CD4-positive, alpha-beta memory T cell (primary cell): ENCODE data around the gene MATR3. TPM values are rescaled to one million over a fixed set of nuclear protein-coding genes. Genes with fewer than 3 reads are reported as not detected.

Source experiments
- CTCF ChIA-PET: fragments of 350-600 bp; sonication (Branson Sonifier 250); formaldehyde crosslinking; loops from one replicate; lab custom pipeline; 2021; ENCODE audit warnings: inconsistent platforms; ENCODE audit not compliant: partially characterized antibody; lab: Charles Lee
- POLR2A ChIA-PET: fragments of 350-600 bp; sonication (Branson Sonifier 250); formaldehyde crosslinking; loops from one replicate; lab custom pipeline; 2021; ENCODE audit not compliant: partially characterized antibody; lab: Charles Lee
- DNase-seq, 5 donors: peaks; one replicate each; pipeline versions ENCODE4 v3.0.0 to v3.0.0-alpha.2; 2020 to 2022; ENCODE audit warnings: mixed read lengths in 1 of 5
- H3K27ac ChIP-seq: one replicate; pipeline ENCODE4 v1.7.0; 2013; ENCODE audit warnings: low read depth, low read length
- H3K27me3 ChIP-seq: 2 replicates; pipeline ENCODE4 v1.7.0; 2013; ENCODE audit warnings: mild to moderate bottlenecking, low read length, moderate library complexity; ENCODE audit not compliant: insufficient read depth
- H3K36me3 ChIP-seq: 2 replicates; pipeline ENCODE4 v1.7.0; 2013; ENCODE audit warnings: mild to moderate bottlenecking, low read length, moderate library complexity; ENCODE audit not compliant: insufficient read depth
- H3K4me1 ChIP-seq: 2 replicates; pipeline ENCODE4 v1.7.0; 2013; ENCODE audit warnings: mild to moderate bottlenecking, low read length, moderate library complexity; ENCODE audit not compliant: insufficient read depth
- H3K4me3 ChIP-seq, 2 donors: one replicate each; pipeline ENCODE4 v1.7.0; 2013; ENCODE audit warnings: low read length in 2 of 2, mild to moderate bottlenecking in 1 of 2
- H3K9me3 ChIP-seq, 2 donors: one replicate each; pipeline ENCODE4 v1.7.0; 2013; ENCODE audit warnings: low read length in 2 of 2, control low read depth in 1 of 2; ENCODE audit not compliant: control insufficient read depth in 1 of 2
- H3K27ac Mint-ChIP-seq, 7 donors: one replicate each; pipeline ENCODE4 v1.8.0; 2020 to 2021; ENCODE audit warnings: mixed read lengths in 7 of 7, mild to moderate bottlenecking in 6 of 7, inconsistent platforms in 3 of 7, moderate library complexity in 3 of 7
- H3K27me3 Mint-ChIP-seq, 2 donors: one replicate each; pipeline ENCODE4 v1.8.0; 2020 to 2021; ENCODE audit warnings: mixed read lengths in 2 of 2
- H3K36me3 Mint-ChIP-seq, 2 donors: one replicate each; pipeline ENCODE4 v1.8.0; 2020 to 2021; ENCODE audit warnings: mixed read lengths in 2 of 2, inconsistent platforms in 1 of 2, mild to moderate bottlenecking in 1 of 2
- H3K4me1 Mint-ChIP-seq, 4 donors: one replicate each; pipeline ENCODE4 v1.8.0; 2020 to 2021; ENCODE audit warnings: mixed read lengths in 4 of 4, mild to moderate bottlenecking in 1 of 4
- H3K4me3 Mint-ChIP-seq, 8 donors: one replicate each; pipeline ENCODE4 v1.8.0; 2020 to 2021; ENCODE audit warnings: mixed read lengths in 8 of 8, mild to moderate bottlenecking in 7 of 8, moderate library complexity in 6 of 8, inconsistent platforms in 3 of 8
- H3K9me3 Mint-ChIP-seq, 8 donors: one replicate each; pipeline ENCODE4 v1.8.0; 2020 to 2021; ENCODE audit warnings: mixed read lengths in 8 of 8, mild to moderate bottlenecking in 5 of 8, inconsistent platforms in 3 of 8, moderate library complexity in 1 of 8
- intact Hi-C: fragments of 100-400 bp; cut with micrococcal nuclease; formaldehyde crosslinking; loops from one replicate; pipeline ENCODE4 v1.15.1; 2023
- polyA plus RNA-seq, 2 donors: library from polyadenylated mRNA; unstranded; fragments of 300-500 nt; fragmentation: Illumina TruSeq; gene quantifications; one replicate each; pipeline ENCODE4 v1.2.3, GENCODE V29; 2021
- total RNA-seq, 2 experiments: library from RNA; stranded (reverse); gene quantifications; one replicate each; pipeline ENCODE4 v1.2.3, GENCODE V29; 2021

Gene MATR3
- total and polyA plus RNA-seq, 4 experiments from 2014 or later, result 228 to 419 (median 316) TPM

GRCh38 chr5:139361835-139362429 is 68.4 kb downstream of the MATR3 start:
- H3K4me1 Mint-ChIP-seq, result peaks cover 9 to 34% (median 19%) of the 10 kb centered on the region in 4 donors
- H3K27ac Mint-ChIP-seq, result peak overlapping the region in 1 of 7 donors; percentile 73
- intact Hi-C loops, result no loop called here
- no peaks in the 10 kb centered on the region for H3K9me3 ChIP-seq
- peaks cover 37 to 40% of the 10 kb centered on the region in 2 donors for H3K36me3 Mint-ChIP-seq
- H3K4me3 Mint-ChIP-seq, result no peak overlapping the region
- no peaks in the 10 kb centered on the region for H3K9me3 Mint-ChIP-seq
- no peaks in the 10 kb centered on the region for H3K4me1 ChIP-seq
- H3K4me3 ChIP-seq, result no peak overlapping the region
- ChIA-PET POLR2A (no interaction called here), CTCF (interaction anchor here (1.1 kb wide), 1 partner anchor 111 kb away, joined by 3 read pairs; no protein-coding TSS in a partner anchor)
- no peak for DNase-seq
- no peaks in the 10 kb centered on the region for H3K27me3 ChIP-seq
- no peaks in the 10 kb centered on the region for H3K27me3 Mint-ChIP-seq
- H3K36me3 ChIP-seq, result peaks cover 23% of the 10 kb centered on the region
- no peak overlapping the region for H3K27ac ChIP-seq

GRCh38 chr5:139363937-139364336 is 70.4 kb downstream of the MATR3 start:
- POLR2A ChIA-PET, result interaction anchor here (0.8 to 1.1 kb wide), 2 partner anchors 10 to 166 kb away, joined by 3 to 6 read pairs; partner anchors contain the start of gene SIL1
- Mint-ChIP-seq H3K27ac (no peak overlapping the region), H3K36me3 (peaks cover 32 to 45% of the 10 kb centered on the region in 2 donors), H3K4me3 (no peak overlapping the region), H3K9me3 (no peaks in the 10 kb centered on the region), H3K4me1 (peaks cover 1 to 17% (median 6%) of the 10 kb centered on the region in 4 donors), H3K27me3 (no peaks in the 10 kb centered on the region)
- H3K36me3 ChIP-seq, result peaks cover 27% of the 10 kb centered on the region
- no peaks in the 10 kb centered on the region for H3K9me3 ChIP-seq
- intact Hi-C loops, result no loop called here
- CTCF ChIA-PET, result no interaction called here
- H3K4me1 ChIP-seq, result no peaks in the 10 kb centered on the region
- H3K4me3 ChIP-seq, result no peak overlapping the region
- DNase-seq, result no peak
- H3K27ac ChIP-seq, result no peak overlapping the region
- H3K27me3 ChIP-seq, result no peaks in the 10 kb centered on the region

DNA sequence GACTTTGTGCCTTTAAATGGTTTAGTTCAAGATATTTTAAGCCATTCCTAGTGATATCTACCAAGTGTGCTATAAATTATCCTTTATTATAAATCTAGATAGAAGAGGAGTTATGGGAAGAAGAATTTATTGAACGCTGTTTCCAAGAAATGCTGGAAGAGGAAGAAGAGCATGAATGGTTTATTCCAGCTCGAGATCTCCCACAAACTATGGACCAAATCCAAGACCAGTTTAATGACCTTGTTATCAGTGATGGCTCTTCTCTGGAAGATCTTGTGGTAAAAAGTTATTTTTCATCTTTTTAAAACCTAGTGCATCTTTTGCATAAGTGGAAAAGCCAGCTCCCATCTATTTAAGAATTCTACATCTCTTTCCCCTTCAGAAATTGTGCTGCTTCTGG is 70.9 kb downstream of the MATR3 start:
- Mint-ChIP-seq H3K4me1 (peaks cover 1 to 15% (median 6%) of the 10 kb centered on the region in 4 donors), H3K27ac (no peak overlapping the region), H3K4me3 (no peak overlapping the region), H3K27me3 (no peaks in the 10 kb centered on the region), H3K9me3 (no peaks in the 10 kb centered on the region), H3K36me3 (peaks cover 32 to 48% of the 10 kb centered on the region in 2 donors)
- intact Hi-C loops, result no loop called here
- ChIA-PET CTCF (no interaction called here), POLR2A (no interaction called here)
- H3K27ac ChIP-seq, result no peak overlapping the region
- peaks cover 30% of the 10 kb centered on the region for H3K36me3 ChIP-seq
- no peaks in the 10 kb centered on the region for H3K9me3 ChIP-seq
- DNase-seq, result no peak
- no peak overlapping the region for H3K4me3 ChIP-seq
- H3K4me1 ChIP-seq, result no peaks in the 10 kb centered on the region
- H3K27me3 ChIP-seq, result no peaks in the 10 kb centered on the region

DNA sequence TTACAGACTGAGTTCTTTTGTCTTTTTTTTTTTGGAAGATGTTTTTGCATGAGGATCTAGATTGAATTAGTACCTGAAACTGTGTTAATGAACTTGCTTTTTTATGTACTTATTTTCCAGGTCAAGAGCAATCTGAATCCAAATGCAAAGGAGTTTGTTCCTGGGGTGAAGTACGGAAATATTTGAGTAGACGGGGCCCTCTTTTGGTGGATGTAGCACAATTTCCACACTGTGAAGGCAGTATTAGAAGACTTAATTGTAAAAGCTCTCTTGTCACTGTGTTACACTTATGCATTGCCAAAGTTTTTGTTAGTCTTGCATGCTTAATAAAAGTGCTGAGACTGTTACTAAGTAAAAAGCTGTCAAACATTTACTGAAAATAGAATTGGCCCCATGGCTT is 75.1 kb downstream of the MATR3 start:
- intact Hi-C loops, result no loop called here
- DNase-seq, result no peak
- Mint-ChIP-seq H3K9me3 (no peaks in the 10 kb centered on the region), H3K36me3 (peaks cover 36 to 65% of the 10 kb centered on the region in 2 donors), H3K27ac (peak overlapping the region in 1 of 7 donors; percentile 22), H3K4me1 (peaks cover 0 to 3% (median under 1%) of the 10 kb centered on the region in 4 donors), H3K4me3 (no peak overlapping the region), H3K27me3 (no peaks in the 10 kb centered on the region)
- POLR2A ChIA-PET, result interaction anchor here (0.6 to 0.8 kb wide), 3 partner anchors 26 to 37 kb away, joined by 3 read pairs; no protein-coding TSS in a partner anchor
- H3K4me1 ChIP-seq, result no peaks in the 10 kb centered on the region
- CTCF ChIA-PET, result interaction anchor here (0.6 to 2.4 kb wide), 5 partner anchors 11 to 544 kb away, joined by 3 to 6 read pairs (median 4); no protein-coding TSS in a partner anchor
- H3K27me3 ChIP-seq, result no peaks in the 10 kb centered on the region
- no peak overlapping the region for H3K27ac ChIP-seq
- peaks cover 41% of the 10 kb centered on the region for H3K36me3 ChIP-seq
- H3K4me3 ChIP-seq, result no peak overlapping the region
- H3K9me3 ChIP-seq, result no peaks in the 10 kb centered on the region

DNA sequence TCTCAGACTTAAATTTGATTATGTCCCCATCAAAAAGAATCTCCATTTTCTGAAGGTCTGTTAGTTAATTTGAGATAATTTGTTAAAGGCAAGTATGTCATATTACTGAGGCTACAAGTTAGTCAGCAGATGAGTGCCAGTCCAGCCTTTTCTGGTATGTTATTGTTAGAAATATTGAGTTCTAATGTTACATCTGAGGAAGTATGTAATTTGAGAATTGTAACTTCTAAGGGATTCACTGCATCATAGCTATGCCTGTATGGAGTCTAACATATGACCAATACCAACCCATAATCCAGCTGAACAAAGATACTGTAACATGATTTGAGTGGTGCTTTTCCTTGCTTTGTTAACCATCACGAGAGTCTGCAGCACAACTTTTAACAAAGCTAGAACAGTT is 75.6 kb downstream of the MATR3 start:
- Histone ChIP-seq H3K27me3 (no peaks in the 10 kb centered on the region), H3K36me3 (peaks cover 35% of the 10 kb centered on the region), H3K9me3 (no peaks in the 10 kb centered on the region), H3K27ac (no peak overlapping the region), H3K4me1 (no peaks in the 10 kb centered on the region), H3K4me3 (no peak overlapping the region)
- Mint-ChIP-seq H3K36me3 (peaks cover 35 to 60% of the 10 kb centered on the region in 2 donors), H3K4me1 (peaks cover 0 to 6% (median under 1%) of the 10 kb centered on the region in 4 donors), H3K9me3 (no peaks in the 10 kb centered on the region), H3K27me3 (no peaks in the 10 kb centered on the region), H3K4me3 (no peak overlapping the region), H3K27ac (no peak overlapping the region)
- intact Hi-C loops, result no loop called here
- ChIA-PET CTCF (interaction anchor here (1.3 to 1.9 kb wide), 3 partner anchors 12 to 544 kb away, joined by 3 to 5 read pairs (median 4); no protein-coding TSS in a partner anchor), POLR2A (interaction anchor here (0.8 kb wide), 1 partner anchor 27 kb away, joined by 3 read pairs; no protein-coding TSS in a partner anchor)
- no peak for DNase-seq

DNA sequence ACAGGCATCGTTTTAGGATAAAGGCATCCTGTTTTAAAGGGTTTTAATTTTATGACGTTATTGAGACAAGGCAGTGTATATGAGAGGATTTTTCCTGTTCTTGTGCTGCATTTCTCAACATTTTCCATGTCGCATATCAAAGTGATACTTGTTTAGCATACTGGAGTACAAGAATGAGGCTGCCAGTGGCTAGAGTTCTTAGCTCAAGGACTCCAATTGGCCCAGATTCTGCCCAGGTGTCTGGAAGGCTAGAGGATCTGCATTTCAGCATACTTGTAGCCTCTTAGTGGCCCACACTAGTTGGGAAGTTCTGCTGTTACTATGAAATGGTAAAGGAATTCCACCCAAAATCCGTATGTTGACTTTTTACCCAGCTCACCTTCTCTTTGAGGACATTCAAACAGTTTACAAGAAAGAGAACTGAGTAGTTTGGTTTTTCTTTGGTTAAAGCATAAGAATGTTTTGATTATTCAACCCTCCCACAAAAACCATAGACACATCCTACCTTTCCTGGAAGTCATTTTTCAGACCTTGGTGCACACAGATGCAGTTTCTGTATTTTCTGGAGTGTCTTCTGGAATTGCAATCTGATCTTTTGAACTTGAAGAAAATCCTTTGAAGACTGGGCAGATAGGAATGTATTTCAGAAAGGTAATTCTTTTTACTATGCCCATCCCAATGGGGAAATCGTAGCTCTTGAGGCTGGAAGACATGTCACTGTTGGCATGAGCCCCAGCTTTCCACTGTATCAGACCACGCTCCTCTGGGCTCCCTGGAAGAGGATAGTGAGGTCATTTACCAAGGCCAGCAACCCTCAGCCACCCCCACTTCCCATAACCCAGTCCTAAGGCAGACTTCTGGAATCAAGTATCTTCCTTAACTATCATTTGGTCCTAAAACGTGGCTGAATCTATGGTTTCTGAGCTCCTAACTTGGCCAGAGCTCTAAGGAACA is 78.2 kb downstream of the MATR3 start:
- H3K4me1 Mint-ChIP-seq, result peaks cover 0 to 6% (median under 1%) of the 10 kb centered on the region in 4 donors
- H3K4me1 ChIP-seq, result no peaks in the 10 kb centered on the region
- intact Hi-C loops, result no loop called here
- H3K4me3 ChIP-seq, result no peak overlapping the region
- peaks cover 24 to 42% of the 10 kb centered on the region in 2 donors for H3K36me3 Mint-ChIP-seq
- peaks cover 20% of the 10 kb centered on the region for H3K36me3 ChIP-seq
- DNase-seq, result no peak
- no peaks in the 10 kb centered on the region for H3K27me3 ChIP-seq
- no peaks in the 10 kb centered on the region for H3K27me3 Mint-ChIP-seq
- no peaks in the 10 kb centered on the region for H3K9me3 Mint-ChIP-seq
- no peak overlapping the region for H3K4me3 Mint-ChIP-seq
- H3K27ac ChIP-seq, result no peak overlapping the region
- ChIA-PET CTCF (no interaction called here), POLR2A (interaction anchor here (0.8 kb wide), 1 partner anchor 98 kb away, joined by 4 read pairs; no protein-coding TSS in a partner anchor)
- H3K27ac Mint-ChIP-seq, result no peak overlapping the region
- no peaks in the 10 kb centered on the region for H3K9me3 ChIP-seq

- Mint-ChIP-seq H3K36me3 (peaks cover 18 to 25% of the 10 kb centered on the region in 2 donors), H3K4me3 (no peak overlapping the region), H3K4me1 (peaks cover 0 to 6% (median under 1%) of the 10 kb centered on the region in 4 donors), H3K9me3 (no peaks in the 10 kb centered on the region), H3K27ac (peak overlapping the region in 1 of 7 donors; percentile 41), H3K27me3 (no peaks in the 10 kb centered on the region)
- no peaks in the 10 kb centered on the region for H3K27me3 ChIP-seq
- intact Hi-C loops, result no loop called here
- no peaks in the 10 kb centered on the region for H3K4me1 ChIP-seq
- no peak overlapping the region for H3K4me3 ChIP-seq
- H3K36me3 ChIP-seq, result peaks cover 12% of the 10 kb centered on the region
- ChIA-PET CTCF (no interaction called here), POLR2A (no interaction called here)
- no peaks in the 10 kb centered on the region for H3K9me3 ChIP-seq
- no peak overlapping the region for H3K27ac ChIP-seq
- no peak for DNase-seq
Observed at GRCh38 chr5:139374909-139375308, 81.4 kb downstream of the MATR3 start.
